HG02571 (cell line): Measurements from ENCODE around the gene C3orf80.
A peak's percentile ranks its signal among the peaks of the same experiment; 100 is the strongest.
"Not testable (repeated sequence)": the region's sequence is repeated elsewhere in the genome, so short reads cannot be mapped to it uniquely, and the experiment has no call there.

Source experiments
- ATAC-seq: cut with Tn5 transposase; IDR thresholded peaks from one replicate; pipeline ENCODE4 v1.9.1; 2021; ENCODE audit warnings: mild to moderate bottlenecking, moderate library complexity; ENCODE audit not compliant: unreplicated experiment

Gene C3orf80

DNA sequence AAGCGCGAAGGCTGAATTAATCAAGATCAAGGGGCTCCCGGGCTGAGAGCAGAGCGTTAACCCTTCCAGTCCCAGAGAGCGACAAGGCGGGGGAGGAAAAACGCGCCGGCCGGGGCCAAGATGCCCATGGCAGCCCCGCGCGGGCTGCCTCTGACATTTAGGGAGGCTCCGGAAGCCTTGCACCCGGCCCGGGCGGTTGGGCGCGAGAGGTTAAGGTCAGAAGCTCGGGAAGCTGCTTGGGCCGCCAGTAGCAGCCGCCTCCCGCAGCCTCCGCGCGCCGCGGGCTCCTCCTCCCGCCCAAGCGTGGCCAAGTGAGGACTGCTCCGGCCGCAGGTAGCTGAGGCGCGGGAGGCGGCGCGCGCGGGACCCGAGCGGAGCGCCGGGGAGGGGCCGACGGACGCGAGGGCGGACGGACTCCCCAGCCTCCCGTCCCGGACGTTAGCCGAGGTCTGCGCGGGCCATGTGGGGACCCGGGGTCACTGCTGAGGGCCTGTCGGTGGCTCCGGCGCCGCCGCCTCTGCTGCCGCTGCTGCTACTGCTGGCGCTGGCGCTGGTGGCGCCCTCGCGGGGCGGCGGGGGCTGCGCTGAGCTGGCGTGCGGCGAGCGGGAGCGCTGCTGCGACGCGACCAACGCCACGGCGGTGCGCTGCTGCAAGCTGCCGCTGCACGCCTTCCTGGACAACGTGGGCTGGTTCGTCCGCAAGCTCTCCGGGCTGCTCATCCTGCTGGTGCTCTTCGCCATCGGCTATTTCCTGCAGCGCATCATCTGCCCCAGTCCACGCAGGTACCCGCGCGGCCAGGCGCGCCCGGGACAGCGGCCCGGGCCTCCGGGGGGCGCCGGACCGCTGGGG is at the start of gene C3orf80:
Gene C3orf80 (plus strand): TSS at position 247 of the 850 bp plus-strand sequence. CDS start 214 bp downstream, at position 461.
- peak; percentile 65 for ATAC-seq

DNA sequence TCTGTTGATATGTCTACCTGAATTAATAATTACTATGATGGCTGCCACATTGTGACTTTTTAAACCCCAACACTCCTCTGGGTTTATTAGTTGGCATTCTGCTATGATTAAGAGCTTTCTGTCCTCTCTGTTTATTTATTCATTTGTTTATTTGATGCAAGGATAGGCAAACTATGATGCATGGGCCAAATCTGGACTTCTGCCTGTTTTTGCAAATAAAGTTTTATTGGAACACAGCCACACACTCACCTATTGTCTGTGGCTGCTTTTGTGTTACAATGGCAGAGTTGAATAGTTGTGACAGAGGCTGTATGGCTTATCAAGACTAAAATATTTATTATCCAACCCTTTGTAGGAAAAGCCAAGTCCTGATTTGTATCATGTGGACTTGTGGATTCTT is 48.3 kb upstream of the C3orf80 start:
- ATAC-seq = no peak

DNA sequence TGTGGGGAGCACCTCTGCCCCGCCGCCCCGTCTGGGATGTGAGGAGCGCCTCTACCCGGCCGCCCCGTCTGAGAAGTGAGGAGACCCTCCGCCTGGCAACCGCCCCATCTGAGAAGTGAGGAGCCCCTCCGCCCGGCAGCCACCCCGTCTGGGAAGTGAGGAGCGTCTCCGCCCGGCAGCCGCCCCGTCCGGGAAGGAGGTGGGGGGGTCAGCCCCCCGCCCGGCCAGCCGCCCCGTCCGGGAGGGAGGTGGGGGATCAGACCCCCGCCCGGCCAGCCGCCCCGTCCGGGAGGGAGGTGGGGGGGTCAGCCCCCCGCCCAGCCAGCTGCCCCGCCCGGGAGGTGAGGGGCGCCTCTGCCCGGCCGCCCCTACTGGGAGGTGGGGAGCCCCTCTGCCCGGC is 46.6 kb upstream of the C3orf80 start:
- not testable (repeated sequence) for ATAC-seq

DNA sequence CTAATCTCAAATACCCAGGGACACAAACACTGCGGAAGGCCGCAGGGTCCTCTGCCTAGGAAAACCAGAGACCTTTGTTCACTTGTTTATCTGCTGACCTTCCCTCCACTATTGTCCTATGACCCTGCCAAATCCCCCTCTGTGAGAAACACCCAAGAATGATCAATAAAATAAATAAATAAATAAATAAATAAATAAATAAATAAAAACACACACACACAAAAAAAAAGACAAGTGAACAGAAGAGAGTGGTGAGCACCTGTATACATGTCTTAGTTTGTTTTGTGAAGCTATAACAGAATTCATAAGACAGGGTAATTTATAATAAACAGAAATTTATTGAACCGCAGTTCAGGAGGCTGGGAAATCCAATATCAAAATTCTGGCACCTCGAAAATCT is 45.8 kb upstream of the C3orf80 start:
- ATAC-seq = not testable (repeated sequence)

DNA sequence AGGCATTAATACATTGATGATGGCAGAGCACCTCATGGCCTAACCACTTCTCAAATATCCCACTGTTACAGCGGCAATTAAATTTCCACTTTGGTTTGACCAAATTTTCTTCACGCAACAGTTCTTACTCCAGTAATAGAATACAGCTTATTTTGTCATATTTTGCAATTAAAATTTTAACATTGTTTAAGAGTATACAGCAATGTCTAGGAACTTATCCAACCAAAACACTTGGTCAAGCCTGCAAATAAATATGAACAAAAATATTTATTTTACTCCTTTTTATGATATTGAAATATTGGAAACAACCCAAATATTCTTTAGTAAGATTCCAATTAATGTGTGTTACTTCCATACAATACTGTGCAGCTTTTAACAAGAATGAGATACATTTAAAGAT is 45.3 kb upstream of the C3orf80 start:
- no peak for ATAC-seq

DNA sequence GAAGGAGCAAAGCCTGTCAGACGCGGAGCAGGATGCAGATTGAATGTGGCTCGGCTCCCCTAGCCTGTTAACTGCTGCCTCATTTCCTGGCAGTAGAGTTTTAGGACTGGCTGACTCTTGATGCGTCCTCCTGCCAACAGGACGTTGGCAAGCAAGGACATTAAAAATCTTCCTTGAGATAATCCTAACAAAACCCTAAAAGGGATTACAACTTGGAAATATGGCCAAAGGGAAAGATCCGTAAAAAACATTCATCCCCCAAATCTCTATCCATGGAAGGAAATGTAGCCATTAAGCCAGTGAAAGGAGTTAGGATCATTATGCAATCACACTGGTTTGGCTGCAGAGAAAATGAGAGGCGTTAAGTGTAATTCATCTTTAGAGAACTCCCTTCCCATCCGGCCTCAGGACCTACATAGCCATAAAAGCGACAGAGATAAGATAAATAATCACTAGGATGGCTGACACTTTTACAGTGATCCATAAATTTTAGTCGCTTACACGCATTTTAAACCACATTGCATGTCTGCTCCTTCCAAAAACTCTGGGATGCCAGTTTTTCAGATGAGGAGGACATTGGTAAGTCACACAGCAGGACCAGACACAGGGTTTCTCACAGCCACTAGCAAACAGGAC is 44.5 kb upstream of the C3orf80 start:
- ATAC-seq = no peak

DNA sequence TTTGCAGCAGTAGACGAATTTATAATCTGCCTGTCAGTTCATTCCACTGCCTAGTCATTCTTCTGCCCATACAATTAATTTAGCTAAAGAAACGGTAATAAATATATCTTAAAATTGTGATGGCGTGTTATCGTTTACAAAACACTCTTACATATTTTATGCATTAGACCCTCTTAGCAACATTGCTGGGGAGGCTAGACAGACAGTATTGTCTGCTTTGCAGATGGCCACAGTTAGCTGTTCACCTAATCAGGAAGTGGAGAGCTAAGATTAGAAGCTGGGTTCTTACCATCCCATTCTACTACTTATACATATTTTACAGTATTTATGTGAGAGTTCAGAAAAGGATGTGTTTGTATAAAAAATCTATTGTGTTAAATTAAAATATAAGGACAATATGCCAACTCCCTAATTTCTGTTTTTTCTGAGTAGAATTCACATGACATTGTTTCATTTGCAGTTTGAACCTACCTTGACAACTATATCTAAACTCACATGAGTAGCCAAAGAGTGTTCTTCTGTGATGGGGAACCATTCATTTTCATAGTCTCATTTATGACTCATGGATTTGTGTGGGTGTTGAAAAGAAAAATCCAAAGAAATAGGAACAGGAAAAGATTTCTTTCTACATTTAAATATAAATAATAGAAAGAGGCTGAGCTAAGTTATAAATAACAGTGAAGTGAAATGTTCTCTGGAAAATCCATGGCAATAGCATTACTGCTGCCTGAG is 41.7 kb upstream of the C3orf80 start:
- no peak for ATAC-seq

DNA sequence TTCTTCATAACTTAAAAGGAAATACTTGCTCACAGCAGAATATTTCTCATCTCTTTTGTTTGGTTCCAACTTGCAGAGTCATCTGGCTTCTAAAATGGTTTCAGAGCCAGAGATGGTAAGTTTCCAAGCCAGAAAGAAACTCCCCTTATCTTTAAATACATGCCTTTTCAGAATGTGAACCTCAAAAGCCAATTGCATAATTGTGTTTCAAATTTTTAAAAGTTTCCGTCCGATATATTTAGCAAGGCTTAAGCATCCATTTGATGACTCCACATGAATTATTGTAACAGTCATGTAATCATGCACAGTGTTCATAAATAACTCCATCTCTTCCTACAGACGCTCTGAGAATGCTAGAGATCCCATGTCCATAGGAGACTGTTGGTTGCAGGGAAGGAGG is 40.6 kb upstream of the C3orf80 start:
- ATAC-seq = no peak

DNA sequence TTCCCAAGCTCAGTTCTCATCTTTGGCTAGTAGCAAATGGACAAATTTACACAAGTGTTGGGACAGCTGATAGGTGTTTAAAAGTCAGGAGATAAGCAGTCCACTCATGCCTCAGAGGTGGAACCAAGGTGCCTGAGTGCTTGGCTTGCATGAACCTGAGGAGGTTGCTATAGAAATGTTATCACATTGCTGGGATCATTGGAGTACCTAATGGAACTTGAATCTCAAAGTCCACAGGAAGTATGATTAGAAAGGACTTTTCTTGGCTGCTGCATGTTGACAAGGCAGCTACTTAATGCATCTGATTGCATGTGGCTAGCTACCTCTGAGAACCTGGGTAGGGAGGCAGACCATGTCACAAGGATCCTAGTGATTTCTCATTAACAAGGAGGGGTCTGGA is 39.5 kb upstream of the C3orf80 start:
- no peak for ATAC-seq

DNA sequence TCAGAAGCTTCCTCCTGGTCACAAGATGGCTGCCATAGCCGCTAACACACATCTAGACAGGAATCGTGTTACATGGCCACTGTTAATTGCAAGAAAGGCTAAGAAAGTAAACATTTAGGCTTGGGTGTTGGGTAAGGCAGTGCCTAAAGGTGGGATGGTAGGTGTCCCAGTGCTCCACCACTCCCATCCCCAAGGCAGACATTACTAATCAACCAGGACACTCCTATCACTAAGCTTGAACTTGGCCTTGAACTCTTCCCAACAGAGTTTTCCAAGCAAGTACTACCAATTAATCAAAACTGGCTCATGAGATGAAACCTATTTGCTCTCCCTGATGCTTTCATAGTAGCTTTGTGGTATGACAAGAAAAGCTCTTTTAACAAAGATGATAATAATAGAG is 37.9 kb upstream of the C3orf80 start:
- no peak for ATAC-seq

DNA sequence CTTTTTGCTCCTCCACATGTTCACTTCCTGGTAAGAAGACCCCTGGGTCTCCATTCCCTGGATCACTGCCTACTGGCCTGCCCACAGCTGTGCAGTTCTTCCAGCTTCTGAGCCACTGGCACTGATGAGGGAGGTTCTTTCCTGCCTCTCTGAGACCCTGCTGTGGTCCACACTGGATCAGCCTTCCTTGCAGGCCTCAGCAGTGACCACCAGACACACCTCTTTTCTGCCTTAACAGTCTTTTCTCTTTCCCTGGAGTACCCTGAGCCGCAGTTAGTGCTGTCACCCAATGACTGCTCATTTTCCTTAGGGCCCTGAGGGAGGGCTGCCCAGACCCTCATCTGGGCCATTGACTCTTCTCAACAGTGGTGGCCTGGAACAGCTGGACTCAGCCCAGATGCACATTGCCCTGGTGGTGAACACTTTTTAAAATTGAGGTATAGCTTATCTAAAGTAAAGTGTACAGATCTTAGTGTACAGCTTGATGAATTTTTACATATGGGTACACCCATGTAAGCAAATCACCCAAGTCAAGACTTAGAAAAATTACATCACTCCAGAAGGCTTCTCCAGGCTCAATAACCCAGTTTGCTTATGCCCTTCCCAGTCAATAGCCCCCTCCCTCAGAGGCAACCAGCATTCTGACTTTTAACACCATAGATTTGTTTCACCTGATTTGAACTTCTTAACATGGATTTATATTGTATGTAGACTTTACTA is 32.8 kb upstream of the C3orf80 start:
- no peak for ATAC-seq

DNA sequence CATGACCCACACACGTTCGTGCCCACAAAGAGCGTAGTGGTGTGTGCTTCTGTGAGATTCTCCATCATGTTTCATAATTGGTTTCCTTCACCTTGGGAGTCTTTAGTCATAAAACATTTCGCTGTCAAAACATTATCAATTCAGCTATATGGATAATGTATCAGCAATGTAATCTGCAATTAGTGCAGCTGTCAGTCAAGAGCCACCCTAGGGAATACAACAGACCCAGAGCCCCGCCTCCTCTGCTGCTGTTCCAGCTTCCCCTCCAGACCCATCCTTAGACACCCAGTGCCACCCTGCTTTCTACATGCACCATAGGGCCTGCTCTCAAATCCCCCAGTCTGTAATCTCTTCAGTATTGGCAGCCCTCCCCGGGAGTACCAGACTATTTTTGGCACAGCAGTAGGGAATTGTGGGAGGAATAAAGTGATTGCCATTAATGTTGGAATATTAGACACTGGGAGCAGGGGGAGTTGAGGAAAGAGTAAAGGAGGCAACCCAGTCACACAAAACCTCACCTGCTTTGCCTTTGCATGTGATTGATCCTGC is 31.5 kb upstream of the C3orf80 start:
- ATAC-seq = no peak

DNA sequence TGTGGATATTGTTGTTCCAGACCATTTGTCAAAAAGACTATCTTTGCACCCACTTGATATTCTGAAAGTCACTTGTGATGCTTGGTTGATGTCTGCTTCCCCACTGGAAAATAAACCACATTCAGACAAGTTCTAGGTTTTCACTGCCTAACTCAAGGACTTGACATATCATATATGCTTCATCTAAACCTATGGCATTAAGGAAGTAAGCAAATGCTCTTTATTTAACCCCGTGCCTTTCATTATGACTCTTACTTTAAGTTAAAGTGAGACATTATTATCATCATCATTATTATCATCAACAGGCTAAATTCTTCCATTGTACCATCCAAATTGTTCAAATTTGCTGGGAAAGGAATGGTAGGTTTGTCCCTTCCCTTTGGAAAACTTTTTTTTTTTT is 30.8 kb upstream of the C3orf80 start:
- ATAC-seq = no peak

DNA sequence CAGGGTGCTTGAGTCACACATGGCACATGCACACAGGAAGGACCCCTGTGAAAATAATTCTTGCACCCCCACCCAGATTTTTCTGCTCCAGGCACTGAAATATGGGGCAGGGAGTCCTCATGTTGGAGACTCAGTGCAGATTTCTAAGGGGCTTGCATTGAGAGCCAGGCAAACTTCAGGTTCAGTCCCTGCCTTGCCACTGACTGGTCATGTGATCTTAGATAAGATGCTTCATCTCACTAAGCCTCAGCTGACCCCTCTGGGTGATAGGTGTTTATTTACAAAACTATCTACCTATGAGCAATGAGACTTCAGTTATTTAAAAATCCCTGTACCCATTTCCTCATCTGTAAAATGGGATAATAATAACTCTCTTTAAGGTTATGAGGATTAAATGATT is 30.1 kb upstream of the C3orf80 start:
- ATAC-seq = no peak

DNA sequence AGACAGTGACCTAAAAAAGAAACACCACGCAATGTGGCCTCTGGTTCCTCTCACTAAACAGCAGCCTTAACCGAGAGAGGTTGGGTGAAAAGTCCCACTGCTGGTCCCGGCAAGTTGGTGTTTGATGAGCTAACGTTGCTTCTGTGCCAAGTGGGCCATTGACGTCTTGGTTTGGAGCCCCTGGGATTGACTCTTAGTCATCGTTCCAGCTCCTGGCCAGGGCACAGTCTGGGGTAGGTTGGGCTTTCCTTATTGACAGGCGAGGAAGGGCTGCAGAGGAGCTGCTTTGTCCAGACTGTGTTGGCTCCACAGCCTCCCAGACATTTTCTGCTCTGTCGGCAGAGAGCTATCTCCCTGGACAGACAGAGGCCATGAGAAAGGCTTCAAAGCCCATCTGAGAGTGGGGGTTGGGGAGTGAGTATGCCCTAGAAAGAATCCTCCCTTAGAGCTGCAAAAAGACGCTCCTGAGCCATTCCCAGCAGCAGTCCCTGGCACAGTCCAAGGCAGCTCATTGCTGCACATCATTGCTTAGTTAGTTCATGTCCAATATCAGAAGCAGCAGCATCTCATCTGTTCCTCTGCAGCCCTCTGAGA is 28.6 kb upstream of the C3orf80 start:
- no peak for ATAC-seq

DNA sequence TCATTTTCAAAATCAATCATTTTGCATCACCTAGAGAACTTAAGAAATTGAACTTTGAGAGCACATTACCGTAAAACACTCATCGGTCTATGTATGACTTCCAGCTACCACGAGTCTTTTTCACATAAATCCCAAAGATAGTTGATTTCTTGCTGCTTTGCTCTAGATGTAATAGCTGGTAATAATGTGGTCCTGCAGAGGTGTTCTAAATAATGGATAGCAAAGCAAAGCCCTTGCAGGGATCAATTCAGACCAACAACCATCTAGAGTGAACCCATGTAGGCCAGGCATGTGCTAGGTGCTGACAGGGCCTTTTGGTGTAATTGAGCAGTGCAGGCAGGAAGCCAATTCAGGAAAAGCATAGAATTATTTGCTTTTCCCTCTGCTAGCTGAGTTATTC is 26.1 kb upstream of the C3orf80 start:
- ATAC-seq = no peak

DNA sequence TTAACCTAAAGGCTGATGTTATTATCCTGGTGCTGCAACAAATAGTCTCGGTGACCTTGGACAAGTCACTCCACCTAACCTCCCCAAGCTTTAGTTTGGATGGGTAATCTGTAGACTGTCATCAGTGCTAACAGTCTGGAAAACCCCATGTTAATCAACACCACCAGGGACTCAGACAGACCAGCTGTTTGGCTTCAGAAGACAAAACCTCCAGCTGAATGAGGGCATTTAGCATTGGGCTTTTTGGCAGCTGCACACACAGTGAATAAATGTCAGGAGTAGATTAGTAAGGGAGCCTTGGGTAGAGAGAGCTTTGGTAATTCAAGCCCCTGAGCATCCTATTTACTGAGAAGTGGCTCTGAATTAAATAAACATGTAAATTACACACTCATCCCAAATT is 24.9 kb upstream of the C3orf80 start:
- no peak for ATAC-seq

DNA sequence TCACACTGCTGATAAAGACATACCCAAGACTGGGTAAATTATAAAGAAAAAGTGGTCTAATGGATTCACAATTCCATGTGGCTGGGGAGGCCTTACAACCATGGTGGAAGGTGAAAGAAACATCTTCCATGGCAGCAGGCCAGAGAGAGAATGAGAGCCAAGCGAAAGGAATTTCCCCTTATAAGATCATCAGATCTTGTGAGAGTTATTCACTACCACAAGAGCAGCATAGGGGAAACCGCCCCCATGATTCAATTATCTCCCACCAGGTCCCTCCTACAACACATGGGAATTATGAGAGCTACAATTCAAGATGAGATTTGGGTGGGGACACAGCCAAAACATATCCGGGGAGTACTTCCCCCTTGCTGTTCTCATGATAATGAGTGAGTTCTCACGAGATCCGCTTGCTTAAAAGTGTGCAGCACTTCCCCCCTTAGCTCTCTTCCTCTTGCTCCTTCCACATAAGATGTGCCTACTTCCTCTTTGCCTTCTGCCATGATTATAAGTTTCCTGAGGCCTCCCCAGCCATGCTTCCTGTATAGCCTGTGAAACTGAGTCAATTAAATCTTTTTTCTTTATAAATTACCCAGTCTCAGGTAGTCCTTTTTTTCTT is 20.7 kb upstream of the C3orf80 start:
- ATAC-seq = not testable (repeated sequence)

DNA sequence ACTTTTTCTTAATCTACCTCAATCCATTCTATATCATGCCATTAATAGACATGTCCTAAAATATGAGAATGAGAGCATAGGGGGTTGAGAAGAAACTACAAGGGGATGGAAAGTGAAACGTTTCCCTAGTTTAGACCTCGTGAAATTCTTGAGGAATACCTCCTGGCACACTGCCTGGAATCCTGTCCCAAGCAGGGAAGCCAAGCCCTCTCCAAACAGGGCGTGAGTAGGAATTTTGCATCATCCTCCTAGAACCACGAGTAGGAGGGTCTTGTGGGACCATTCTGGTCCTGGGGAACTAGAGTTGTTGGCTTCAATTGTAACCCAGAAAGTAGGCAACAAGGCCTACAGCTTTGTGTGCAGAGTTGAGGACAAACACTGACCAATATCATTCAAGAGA is 19.6 kb upstream of the C3orf80 start:
- no peak for ATAC-seq

DNA sequence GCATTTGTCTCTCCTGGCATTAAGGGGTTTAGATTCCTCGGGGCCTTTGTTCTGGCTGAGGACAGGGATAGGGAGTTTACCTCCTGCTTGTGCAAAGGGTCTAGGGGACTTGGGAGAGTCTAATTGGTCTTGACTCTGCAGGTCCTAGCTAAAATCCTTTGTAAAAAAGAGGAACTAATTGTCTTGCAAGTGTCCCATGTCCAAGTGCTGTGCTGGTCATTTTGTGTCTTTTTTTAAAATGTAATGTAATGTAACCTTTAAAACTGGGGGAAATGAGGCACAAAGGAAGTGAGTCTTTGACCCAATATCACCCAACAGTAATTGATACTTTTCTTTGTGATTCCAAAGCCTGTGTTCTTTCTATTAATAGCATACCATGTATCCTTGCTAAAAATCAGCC is 14.9 kb upstream of the C3orf80 start:
- ATAC-seq = no peak
